Measurements from ENCODE around the gene MINDY2.
"Not testable (repeated sequence)": the region's sequence is repeated elsewhere in the genome, so short reads cannot be mapped to it uniquely, and the experiment has no call there.

MINDY2 gene

DNA sequence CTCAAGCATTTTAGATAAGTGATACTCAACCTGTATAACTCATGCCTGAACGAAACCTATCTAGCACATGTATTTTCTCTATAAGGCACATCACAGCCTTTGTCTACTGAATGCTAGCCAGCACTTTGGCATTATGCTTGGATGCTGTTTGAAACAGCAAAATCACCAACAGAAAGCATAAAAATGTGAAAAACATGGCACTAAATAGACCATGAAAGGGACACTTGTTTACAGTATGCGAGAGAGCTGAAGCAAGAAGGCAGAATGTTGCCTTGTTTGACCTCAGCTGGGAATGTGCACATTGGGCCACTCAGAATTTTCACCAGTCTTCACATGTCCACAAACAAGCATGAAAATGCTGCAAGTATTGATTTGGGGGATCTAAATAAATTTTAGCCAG lies 59.5 kb downstream of the MINDY2 start:
- Histone ChIP-seq H3K27me3 (ENCODE audit: control insufficient read depth, insufficient read depth, low read length) (no peaks in the 10 kb centered on the region), H3K4me3 (ENCODE audit: low read depth, low read length) (no peak overlapping the region), H2AFZ (no peak overlapping the region), H3K9ac (no peak overlapping the region), H3K4me1 (no peaks in the 10 kb centered on the region), H3K27ac (no peak overlapping the region), H3K4me2 (ENCODE audit: low read length) (no peak overlapping the region), H3K9me3 (ENCODE audit: control insufficient read depth, low read length) (no peaks in the 10 kb centered on the region), H3K79me2 (no peaks in the 10 kb centered on the region), H3K36me3 (ENCODE audit: control insufficient read depth, insufficient read depth, low read length) (no peaks in the 10 kb centered on the region)
- TF ChIP-seq CTCF (IDR thresholded peaks at IDR 0.05) = no peak

DNA sequence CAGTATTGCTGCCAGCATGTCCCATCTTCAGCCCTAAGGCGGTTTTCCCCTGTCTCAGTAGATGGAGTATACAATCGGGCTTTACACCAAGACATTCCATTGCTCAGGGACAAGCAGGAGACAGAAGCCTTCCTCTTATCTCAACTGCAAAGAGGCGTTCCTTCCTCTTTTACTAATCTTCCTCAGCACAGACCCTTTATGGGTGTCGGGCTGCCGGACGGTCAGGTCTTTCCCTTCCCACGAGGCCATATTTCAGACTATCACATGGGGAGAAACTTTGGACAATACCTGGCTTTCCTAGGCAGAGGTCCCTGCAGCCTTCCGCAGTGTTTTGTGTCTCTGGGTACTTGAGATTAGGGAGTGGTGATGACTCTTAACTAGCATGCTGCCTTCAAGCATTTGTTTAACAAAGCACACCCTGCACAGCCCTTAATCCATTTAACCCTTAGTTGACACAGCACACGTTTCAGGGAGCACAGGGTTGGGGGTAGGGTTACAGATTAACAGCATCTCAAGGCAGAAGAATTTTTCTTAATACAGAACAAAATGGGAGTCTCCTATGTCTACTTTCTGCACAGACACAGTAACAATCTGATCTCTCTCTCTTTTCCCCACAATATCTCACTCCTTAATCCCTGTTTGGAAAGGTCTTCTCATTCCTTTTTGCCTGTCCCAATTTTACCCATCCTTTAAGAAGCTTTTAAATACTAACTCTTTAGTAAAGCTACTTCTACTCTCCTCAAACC lies 62.8 kb downstream of the MINDY2 start:
- H3K4me3 ChIP-seq (ENCODE audit: low read depth, low read length); H3K79me2 ChIP-seq; H3K27ac ChIP-seq; H2AFZ ChIP-seq; H3K9ac ChIP-seq; H3K4me1 ChIP-seq; H3K9me3 ChIP-seq (ENCODE audit: control insufficient read depth, low read length); H3K36me3 ChIP-seq (ENCODE audit: control insufficient read depth, insufficient read depth, low read length); H3K27me3 ChIP-seq (ENCODE audit: control insufficient read depth, insufficient read depth, low read length); H3K4me2 ChIP-seq (ENCODE audit: low read length): not testable (repeated sequence)

- no peak overlapping the region for H3K4me2 ChIP-seq (ENCODE audit: low read length)
- TF ChIP-seq CTCF (IDR thresholded peaks at IDR 0.05) = no peak
- H3K36me3 ChIP-seq (ENCODE audit: control insufficient read depth, insufficient read depth, low read length) = no peaks in the 10 kb centered on the region
- no peaks in the 10 kb centered on the region for H3K79me2 ChIP-seq
- no peak overlapping the region for H3K27ac ChIP-seq
- H3K9ac ChIP-seq = no peak overlapping the region
- H2AFZ ChIP-seq = no peak overlapping the region
- no peaks in the 10 kb centered on the region for H3K4me1 ChIP-seq
- H3K9me3 ChIP-seq (ENCODE audit: control insufficient read depth, low read length) = no peaks in the 10 kb centered on the region
- no peak overlapping the region for H3K4me3 ChIP-seq (ENCODE audit: low read depth, low read length)
- no peaks in the 10 kb centered on the region for H3K27me3 ChIP-seq (ENCODE audit: control insufficient read depth, insufficient read depth, low read length)
Observed at GRCh38 chr15:58839485-58839884, 68.4 kb downstream of the MINDY2 start.

GRCh38 chr15:58840048-58840447 lies 68.9 kb downstream of the MINDY2 start:
- Histone ChIP-seq H3K9ac (no peak overlapping the region), H3K27ac (no peak overlapping the region), H3K4me1 (no peaks in the 10 kb centered on the region), H3K27me3 (ENCODE audit: control insufficient read depth, insufficient read depth, low read length) (no peaks in the 10 kb centered on the region), H2AFZ (no peak overlapping the region), H3K4me3 (ENCODE audit: low read depth, low read length) (no peak overlapping the region), H3K4me2 (ENCODE audit: low read length) (no peak overlapping the region), H3K36me3 (ENCODE audit: control insufficient read depth, insufficient read depth, low read length) (no peaks in the 10 kb centered on the region), H3K79me2 (no peaks in the 10 kb centered on the region), H3K9me3 (ENCODE audit: control insufficient read depth, low read length) (no peaks in the 10 kb centered on the region)
- no peak for TF ChIP-seq CTCF (IDR thresholded peaks at IDR 0.05)

- no peak overlapping the region for H3K4me2 ChIP-seq (ENCODE audit: low read length)
- H3K27ac ChIP-seq = no peak overlapping the region
- H3K4me1 ChIP-seq = no peaks in the 10 kb centered on the region
- no peaks in the 10 kb centered on the region for H3K79me2 ChIP-seq
- no peak overlapping the region for H3K9ac ChIP-seq
- no peak for TF ChIP-seq CTCF (IDR thresholded peaks at IDR 0.05)
- no peaks in the 10 kb centered on the region for H3K27me3 ChIP-seq (ENCODE audit: control insufficient read depth, insufficient read depth, low read length)
- H3K4me3 ChIP-seq (ENCODE audit: low read depth, low read length) = no peak overlapping the region
- no peaks in the 10 kb centered on the region for H3K36me3 ChIP-seq (ENCODE audit: control insufficient read depth, insufficient read depth, low read length)
- no peak overlapping the region for H2AFZ ChIP-seq
- H3K9me3 ChIP-seq (ENCODE audit: control insufficient read depth, low read length) = no peaks in the 10 kb centered on the region
Observed at GRCh38 chr15:58842713-58843396, 71.8 kb downstream of the MINDY2 start.

DNA sequence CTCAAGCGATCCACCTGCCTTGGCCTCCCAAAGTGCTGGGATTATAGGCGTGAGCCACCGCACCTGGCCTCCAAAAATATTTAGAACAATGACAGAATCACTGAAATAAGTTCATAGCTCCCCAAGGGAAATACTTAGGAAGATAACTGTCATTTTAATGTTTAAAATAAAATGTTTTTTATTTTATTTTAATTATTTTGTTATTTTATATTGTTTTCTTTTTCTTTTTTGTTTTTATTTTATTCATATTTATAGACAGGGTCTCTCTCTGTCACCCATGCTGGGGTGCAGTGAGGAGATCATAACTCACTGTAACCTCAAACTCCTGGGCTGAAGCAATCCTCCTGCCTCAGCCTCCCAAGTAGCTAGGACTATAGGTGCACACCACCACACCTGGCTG lies 80.1 kb downstream of the MINDY2 start:
- not testable (repeated sequence) for H3K27me3 ChIP-seq (ENCODE audit: control insufficient read depth, insufficient read depth, low read length); H3K4me1 ChIP-seq; H3K27ac ChIP-seq; H3K4me3 ChIP-seq (ENCODE audit: low read depth, low read length); H3K9me3 ChIP-seq (ENCODE audit: control insufficient read depth, low read length); H3K79me2 ChIP-seq; H3K36me3 ChIP-seq (ENCODE audit: control insufficient read depth, insufficient read depth, low read length); H2AFZ ChIP-seq; H3K4me2 ChIP-seq (ENCODE audit: low read length); H3K9ac ChIP-seq

Measured in parathyroid adenoma (tissue), 2 donors.